ENCODE results near the gene ARFGAP3.

Gene ARFGAP3

DNA sequence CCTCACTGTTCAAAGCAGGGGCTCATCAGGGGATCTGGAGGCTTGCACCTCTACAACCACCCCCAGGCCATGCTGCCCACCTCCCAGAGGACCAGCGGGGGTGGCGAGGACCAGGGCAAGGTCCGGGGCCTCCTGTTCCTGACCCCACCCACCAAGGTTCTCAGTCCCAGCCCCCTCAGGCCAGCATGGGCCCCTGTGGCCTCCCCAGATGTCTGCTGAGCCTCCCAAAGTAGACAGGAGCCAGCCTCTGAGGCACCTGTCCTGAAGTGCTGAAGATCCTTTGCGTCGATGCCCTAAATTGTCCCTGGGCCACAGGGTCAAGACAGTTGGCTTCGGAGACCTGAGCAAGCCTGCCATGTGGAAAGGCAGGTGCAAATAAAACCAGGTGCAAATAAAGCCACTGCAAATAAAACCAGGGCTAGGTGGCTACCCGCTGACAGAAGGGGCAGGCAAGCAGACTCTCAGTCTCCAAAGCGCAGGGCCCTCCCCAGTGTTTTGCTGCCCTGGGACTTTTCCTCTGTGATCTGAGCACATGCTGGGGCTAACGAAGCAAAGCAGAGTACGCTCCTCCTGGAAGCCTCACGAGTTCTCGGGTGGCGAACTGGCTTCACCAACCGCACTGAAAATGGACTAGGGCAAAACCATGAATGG, 22.4 kb upstream of the ARFGAP3 start:
- no peak overlapping the region for H3K4me3 ChIP-seq (ENCODE audit: low read depth, low read length)
- in situ Hi-C loops (cut with HindIII; ENCODE audit: low sequenced_read_pairs): loop anchor here (5.0 kb wide), 1 partner anchor 63 kb away; no protein-coding TSS in a partner anchor
- TF ChIP-seq, protein P1, sequence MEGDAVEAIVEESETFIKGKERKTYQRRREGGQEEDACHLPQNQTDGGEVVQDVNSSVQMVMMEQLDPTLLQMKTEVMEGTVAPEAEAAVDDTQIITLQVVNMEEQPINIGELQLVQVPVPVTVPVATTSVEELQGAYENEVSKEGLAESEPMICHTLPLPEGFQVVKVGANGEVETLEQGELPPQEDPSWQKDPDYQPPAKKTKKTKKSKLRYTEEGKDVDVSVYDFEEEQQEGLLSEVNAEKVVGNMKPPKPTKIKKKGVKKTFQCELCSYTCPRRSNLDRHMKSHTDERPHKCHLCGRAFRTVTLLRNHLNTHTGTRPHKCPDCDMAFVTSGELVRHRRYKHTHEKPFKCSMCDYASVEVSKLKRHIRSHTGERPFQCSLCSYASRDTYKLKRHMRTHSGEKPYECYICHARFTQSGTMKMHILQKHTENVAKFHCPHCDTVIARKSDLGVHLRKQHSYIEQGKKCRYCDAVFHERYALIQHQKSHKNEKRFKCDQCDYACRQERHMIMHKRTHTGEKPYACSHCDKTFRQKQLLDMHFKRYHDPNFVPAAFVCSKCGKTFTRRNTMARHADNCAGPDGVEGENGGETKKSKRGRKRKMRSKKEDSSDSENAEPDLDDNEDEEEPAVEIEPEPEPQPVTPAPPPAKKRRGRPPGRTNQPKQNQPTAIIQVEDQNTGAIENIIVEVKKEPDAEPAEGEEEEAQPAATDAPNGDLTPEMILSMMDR (IDR thresholded peaks at IDR 0.05; ENCODE audit: low read depth, low read length, missing control alignments): no peak
- no peak for DNase-seq (ENCODE audit: low read depth)

DNA sequence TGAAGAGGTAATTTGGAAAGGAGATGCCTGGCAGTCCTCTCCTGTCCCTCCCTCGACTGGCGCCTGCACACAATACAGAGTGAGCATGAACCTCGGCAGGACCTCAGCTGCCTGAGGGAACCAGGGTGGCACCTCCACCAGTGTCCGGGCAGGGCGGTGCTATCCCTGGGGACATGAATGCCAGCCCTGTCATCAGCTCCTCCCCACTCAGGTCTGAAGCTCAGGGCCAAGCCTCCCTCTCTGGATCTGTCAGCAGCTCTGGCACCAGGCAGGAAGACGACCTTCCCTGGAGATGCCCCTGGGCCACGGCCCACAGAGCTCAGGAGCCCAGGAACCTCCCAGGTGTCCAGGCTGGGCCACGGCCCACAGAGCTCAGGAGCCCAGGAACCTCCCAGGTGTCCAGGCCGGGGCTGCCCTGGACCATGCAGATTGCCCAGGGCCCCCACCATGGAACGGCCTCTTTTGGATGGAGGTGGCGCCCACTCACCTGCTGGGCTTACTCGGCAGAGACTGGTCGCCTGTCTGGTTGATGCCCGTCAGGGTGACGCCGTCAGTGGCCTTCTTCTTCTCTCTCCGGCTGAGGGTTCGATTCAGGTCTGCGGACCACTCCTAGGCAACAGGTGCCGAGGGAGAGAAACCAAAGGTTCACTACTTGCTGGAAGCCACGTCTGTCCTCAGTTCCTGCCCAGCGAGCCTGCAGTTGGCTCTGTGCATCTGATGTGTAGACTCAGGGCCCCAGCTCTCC, 21.7 kb upstream of the ARFGAP3 start:
- in situ Hi-C loops (cut with HindIII; ENCODE audit: low sequenced_read_pairs): no loop called here
- no peak overlapping the region for H3K4me3 ChIP-seq (ENCODE audit: low read depth, low read length)
- TF ChIP-seq, protein P1 (IDR thresholded peaks at IDR 0.05; ENCODE audit: low read depth, low read length, missing control alignments): no peak
- DNase-seq (ENCODE audit: low read depth): no peak

DNA sequence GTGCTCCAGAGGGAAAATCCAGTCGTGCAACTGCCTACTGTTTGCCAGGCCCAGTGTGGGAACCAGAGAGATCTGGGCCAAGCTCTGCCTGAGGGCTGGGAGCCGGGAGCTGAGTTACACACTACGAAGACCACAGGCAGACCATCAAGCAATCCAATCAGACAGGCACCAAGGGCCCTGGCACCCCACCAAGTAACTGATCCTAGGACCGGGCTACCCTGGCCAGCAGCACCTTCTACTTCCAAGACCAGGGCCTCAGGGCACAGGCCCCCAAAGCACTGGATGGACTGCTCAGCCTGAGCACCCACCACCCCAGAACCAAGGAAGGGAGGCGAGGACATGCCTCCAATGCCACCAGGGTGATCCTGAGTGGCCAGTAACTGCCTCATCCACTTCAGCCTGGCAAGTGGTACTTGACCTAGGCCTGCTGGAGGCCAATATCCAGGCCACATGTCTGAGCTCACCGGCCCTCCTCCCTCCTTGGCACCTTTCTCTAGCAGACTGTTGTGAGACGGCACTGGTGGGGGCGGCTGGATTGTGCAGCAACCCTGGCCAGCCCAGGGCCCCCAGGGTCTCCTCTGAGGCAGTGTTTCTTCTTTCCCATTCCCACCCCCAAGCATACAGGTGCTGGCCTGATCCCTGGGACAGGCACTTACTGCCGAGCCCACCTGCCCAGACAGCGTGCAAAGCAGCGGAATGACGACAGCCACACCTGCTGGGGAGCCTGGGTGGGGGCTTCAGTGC, 20.7 kb upstream of the ARFGAP3 start:
- DNase-seq (ENCODE audit: low read depth): no peak
- TF ChIP-seq, protein P1 (IDR thresholded peaks at IDR 0.05; ENCODE audit: low read depth, low read length, missing control alignments): no peak
- no peak overlapping the region for H3K4me3 ChIP-seq (ENCODE audit: low read depth, low read length)
- in situ Hi-C loops (cut with HindIII; ENCODE audit: low sequenced_read_pairs): no loop called here

DNA sequence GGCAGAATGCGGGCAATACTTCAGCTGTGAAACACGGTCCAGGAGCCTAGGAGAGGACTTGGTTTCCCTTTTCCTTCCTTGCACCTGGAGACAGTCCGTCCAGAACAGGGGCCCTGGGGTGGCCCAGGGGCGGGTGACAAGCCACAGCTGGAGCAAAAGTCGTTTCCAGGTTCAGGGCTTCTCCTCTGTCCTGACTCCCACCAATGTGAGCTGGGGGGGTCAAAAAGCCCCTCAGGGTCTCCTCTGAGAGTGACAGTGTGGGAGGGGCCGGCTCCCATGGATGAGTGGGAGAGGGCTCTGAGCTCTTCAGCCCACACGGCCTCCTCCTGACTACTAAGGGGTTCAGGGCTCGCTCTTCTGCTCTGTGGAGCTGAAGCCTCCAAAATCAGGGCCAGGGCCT, 20.1 kb upstream of the ARFGAP3 start:
- DNase-seq (ENCODE audit: low read depth): no peak
- in situ Hi-C loops (cut with HindIII; ENCODE audit: low sequenced_read_pairs): no loop called here
- TF ChIP-seq, protein P1 (IDR thresholded peaks at IDR 0.05; ENCODE audit: low read depth, low read length, missing control alignments): no peak
- H3K4me3 ChIP-seq (ENCODE audit: low read depth, low read length): no peak overlapping the region

DNA sequence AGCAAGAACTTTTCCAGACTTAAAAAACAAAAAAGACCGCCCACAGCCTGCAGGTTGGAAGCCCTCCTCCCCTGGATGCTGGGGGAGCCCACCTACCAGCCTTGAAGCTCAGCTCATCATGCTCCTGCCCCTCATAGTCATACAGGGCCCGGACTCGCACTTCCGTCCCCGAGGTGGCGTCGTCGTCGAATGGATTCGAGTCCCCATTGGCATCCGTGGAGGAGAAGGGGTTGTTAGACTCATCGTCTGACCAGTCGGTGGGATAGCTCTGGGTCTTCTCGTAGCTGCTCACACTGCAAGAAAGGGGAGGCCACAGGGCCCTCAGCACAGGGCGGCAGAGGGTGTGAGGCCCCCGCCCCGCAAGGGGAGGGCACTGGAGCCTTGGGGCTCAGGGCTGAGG, 19.0 kb upstream of the ARFGAP3 start:
- in situ Hi-C loops (cut with HindIII; ENCODE audit: low sequenced_read_pairs): no loop called here
- DNase-seq (ENCODE audit: low read depth): no peak
- TF ChIP-seq, protein P1 (IDR thresholded peaks at IDR 0.05; ENCODE audit: low read depth, low read length, missing control alignments): no peak
- no peak overlapping the region for H3K4me3 ChIP-seq (ENCODE audit: low read depth, low read length)

DNA sequence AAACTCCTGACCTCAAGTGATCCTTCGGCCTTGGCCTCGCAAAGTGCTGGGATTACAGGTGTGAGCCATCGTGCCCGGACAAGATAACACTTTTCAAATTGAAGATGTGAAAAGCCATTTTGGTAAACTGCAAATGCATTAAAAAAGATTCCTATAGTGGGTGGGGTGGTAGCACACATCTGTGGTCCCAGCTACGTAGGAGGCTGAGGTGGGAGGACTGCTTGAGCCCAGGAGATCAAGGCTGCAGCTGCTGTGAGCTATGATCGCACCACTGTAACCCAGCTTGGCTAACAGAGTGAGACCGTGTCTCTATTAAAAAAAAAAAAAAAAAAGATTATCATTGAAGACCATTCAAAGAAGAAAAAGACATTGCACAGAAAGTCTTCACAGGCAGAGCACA, 16.9 kb upstream of the ARFGAP3 start:
- DNase-seq (ENCODE audit: low read depth): no peak
- no peak overlapping the region for H3K4me3 ChIP-seq (ENCODE audit: low read depth, low read length)
- in situ Hi-C loops (cut with HindIII; ENCODE audit: low sequenced_read_pairs): no loop called here
- TF ChIP-seq, protein P1 (IDR thresholded peaks at IDR 0.05; ENCODE audit: low read depth, low read length, missing control alignments): no peak

Measured in astrocyte of the cerebellum (primary cell).